ENCODE measurements around the gene CHD2. TPM values are rescaled to one million over a fixed set of nuclear protein-coding genes. Genes with fewer than 3 reads are reported as not detected.

CHD2 gene
- total and polyA plus RNA-seq, 4 donors = 13.9 to 90.2 (median 49.4) TPM

DNA sequence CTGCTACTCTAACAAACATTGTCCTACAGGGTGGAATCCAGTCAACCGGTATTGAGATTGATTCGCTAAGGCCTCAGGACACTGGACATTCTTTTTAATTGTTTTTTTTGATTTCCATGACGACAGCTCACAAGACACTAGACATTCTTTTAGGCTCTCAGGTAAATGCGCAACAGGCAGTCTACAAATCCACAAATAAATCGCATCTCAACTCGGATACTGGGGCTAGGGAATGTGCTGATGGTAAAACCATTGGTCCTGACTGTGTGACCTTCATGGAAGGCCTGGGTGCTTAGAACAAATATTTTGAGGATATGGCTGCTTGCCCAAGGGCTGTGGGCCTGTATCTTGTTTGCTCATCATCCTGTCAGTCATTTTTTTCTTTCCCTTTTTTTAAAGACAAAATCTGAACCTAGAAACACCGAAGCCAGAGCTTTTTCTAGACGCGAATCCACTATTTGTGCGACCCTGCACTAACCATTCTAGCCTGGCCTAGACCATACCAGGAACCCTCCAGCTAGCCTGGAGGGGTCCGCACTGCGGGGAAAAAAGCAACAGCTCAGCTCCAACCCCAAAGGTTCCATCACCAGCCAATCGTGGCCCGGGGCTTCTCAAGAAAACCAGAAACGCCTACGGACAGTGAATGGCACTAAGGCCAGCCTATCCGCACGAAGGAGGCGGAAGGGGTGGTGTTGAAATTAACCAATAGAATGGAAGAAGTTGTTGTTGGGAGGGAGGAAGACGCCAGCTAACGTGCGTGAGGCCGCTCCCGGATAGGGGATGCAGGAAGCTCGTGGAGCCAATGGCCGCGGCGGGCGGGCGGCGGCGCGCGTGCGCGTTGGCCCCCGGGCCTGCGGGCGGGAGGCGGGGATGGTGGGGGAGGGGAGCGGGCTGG, 18.1 kb upstream of the CHD2 start:
- peak; percentile 95 for TF ChIP-seq TAF1 (conservative IDR thresholded peaks at IDR 0.05)
- TF ChIP-seq, protein P1, sequence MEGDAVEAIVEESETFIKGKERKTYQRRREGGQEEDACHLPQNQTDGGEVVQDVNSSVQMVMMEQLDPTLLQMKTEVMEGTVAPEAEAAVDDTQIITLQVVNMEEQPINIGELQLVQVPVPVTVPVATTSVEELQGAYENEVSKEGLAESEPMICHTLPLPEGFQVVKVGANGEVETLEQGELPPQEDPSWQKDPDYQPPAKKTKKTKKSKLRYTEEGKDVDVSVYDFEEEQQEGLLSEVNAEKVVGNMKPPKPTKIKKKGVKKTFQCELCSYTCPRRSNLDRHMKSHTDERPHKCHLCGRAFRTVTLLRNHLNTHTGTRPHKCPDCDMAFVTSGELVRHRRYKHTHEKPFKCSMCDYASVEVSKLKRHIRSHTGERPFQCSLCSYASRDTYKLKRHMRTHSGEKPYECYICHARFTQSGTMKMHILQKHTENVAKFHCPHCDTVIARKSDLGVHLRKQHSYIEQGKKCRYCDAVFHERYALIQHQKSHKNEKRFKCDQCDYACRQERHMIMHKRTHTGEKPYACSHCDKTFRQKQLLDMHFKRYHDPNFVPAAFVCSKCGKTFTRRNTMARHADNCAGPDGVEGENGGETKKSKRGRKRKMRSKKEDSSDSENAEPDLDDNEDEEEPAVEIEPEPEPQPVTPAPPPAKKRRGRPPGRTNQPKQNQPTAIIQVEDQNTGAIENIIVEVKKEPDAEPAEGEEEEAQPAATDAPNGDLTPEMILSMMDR (IDR thresholded peaks at IDR 0.05; ENCODE audit: low read depth, low read length, missing input control) = no peak
- TF ChIP-seq YY1 (IDR thresholded peaks at IDR 0.05) = peak; percentile 97
- no peak for TF ChIP-seq FOXA2 (IDR thresholded peaks at IDR 0.05)
- TF ChIP-seq HNF4A (conservative IDR thresholded peaks at IDR 0.05) = no peak
- TF ChIP-seq EGR1 (IDR thresholded peaks at IDR 0.05; ENCODE audit: low read depth in 2 of 2) = no peak
- TF ChIP-seq FOXA1 (IDR thresholded peaks at IDR 0.05) = peak; percentile 3
- TF ChIP-seq ZBTB33 (IDR thresholded peaks at IDR 0.05) = no peak
- peak; percentile 40 to 43 for TF ChIP-seq RAD21 (IDR thresholded peaks at IDR 0.05)
- TF ChIP-seq SP1 (IDR thresholded peaks at IDR 0.05) = peak; percentile 98
- TF ChIP-seq, protein P2, sequence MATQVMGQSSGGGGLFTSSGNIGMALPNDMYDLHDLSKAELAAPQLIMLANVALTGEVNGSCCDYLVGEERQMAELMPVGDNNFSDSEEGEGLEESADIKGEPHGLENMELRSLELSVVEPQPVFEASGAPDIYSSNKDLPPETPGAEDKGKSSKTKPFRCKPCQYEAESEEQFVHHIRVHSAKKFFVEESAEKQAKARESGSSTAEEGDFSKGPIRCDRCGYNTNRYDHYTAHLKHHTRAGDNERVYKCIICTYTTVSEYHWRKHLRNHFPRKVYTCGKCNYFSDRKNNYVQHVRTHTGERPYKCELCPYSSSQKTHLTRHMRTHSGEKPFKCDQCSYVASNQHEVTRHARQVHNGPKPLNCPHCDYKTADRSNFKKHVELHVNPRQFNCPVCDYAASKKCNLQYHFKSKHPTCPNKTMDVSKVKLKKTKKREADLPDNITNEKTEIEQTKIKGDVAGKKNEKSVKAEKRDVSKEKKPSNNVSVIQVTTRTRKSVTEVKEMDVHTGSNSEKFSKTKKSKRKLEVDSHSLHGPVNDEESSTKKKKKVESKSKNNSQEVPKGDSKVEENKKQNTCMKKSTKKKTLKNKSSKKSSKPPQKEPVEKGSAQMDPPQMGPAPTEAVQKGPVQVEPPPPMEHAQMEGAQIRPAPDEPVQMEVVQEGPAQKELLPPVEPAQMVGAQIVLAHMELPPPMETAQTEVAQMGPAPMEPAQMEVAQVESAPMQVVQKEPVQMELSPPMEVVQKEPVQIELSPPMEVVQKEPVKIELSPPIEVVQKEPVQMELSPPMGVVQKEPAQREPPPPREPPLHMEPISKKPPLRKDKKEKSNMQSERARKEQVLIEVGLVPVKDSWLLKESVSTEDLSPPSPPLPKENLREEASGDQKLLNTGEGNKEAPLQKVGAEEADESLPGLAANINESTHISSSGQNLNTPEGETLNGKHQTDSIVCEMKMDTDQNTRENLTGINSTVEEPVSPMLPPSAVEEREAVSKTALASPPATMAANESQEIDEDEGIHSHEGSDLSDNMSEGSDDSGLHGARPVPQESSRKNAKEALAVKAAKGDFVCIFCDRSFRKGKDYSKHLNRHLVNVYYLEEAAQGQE (IDR thresholded peaks at IDR 0.05) = peak; percentile 75
- TF ChIP-seq RXRA (IDR thresholded peaks at IDR 0.05) = peak in 1 of 2 donors; percentile 40
- no peak for TF ChIP-seq JUND (IDR thresholded peaks at IDR 0.05)
- no peak for TF ChIP-seq HNF4G (IDR thresholded peaks at IDR 0.05)
- TF ChIP-seq GABPA (IDR thresholded peaks at IDR 0.05 in 1 of 2, conservative IDR thresholded peaks at IDR 0.05 in 1 of 2) = peak; percentile 36 to 73
- TF ChIP-seq, protein P3, sequence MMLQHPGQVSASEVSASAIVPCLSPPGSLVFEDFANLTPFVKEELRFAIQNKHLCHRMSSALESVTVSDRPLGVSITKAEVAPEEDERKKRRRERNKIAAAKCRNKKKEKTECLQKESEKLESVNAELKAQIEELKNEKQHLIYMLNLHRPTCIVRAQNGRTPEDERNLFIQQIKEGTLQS (IDR thresholded peaks at IDR 0.05) = peak; percentile 40
- Histone ChIP-seq H3K27me3 (ENCODE audit: control insufficient read depth in 4 of 4, insufficient read depth in 4 of 4, low read length in 3 of 4) (no peaks in the 10 kb centered on the region), H3K4me3 (ENCODE audit: low read depth in 1 of 3, low read length in 3 of 3) (peak overlapping the region; percentile 46 to 69 (median 50)), H3K9ac (ENCODE audit: low read depth in 1 of 2, low read length in 2 of 2) (peak overlapping the region; percentile 66 to 92), H3K9me3 (ENCODE audit: control insufficient read depth in 4 of 4, low read length in 3 of 4) (no peaks in the 10 kb centered on the region), H3K27ac (ENCODE audit: low read depth in 1 of 2, low read length in 2 of 2) (peak overlapping the region; percentile 100), H3K4me1 (ENCODE audit: control insufficient read depth in 4 of 4, insufficient read depth in 4 of 4, low read length in 3 of 4) (peaks cover 0 to 28% (median 1%) of the 10 kb centered on the region in 4 donors), H3K36me3 (ENCODE audit: control insufficient read depth in 4 of 4, insufficient read depth in 3 of 4, low read depth in 1 of 4, low read length in 3 of 4) (peaks cover 0 to 9% (median 2%) of the 10 kb centered on the region in 4 donors)
- peak; percentile 98 for DNase-seq (ENCODE audit: low spot score)
- 7% methylated on average over 41 of the region's 41 CpGs for WGBS
